GM10266 (cell line): ENCODE data around the gene ABLIM3.

Experiments used
- DNase-seq: peaks from one replicate; pipeline ENCODE4 v3.0.0; 2012; ENCODE audit errors: extremely low spot score
- TF ChIP-seq, protein P1 (sequence below): IDR thresholded peaks from 2 replicates; pipeline ENCODE4 v1.5.1; 2012; ENCODE audit warnings: mild to moderate bottlenecking, low read depth; ENCODE audit not compliant: control insufficient read depth, insufficient read depth; ENCODE audit errors: missing control alignments

Gene ABLIM3

DNA sequence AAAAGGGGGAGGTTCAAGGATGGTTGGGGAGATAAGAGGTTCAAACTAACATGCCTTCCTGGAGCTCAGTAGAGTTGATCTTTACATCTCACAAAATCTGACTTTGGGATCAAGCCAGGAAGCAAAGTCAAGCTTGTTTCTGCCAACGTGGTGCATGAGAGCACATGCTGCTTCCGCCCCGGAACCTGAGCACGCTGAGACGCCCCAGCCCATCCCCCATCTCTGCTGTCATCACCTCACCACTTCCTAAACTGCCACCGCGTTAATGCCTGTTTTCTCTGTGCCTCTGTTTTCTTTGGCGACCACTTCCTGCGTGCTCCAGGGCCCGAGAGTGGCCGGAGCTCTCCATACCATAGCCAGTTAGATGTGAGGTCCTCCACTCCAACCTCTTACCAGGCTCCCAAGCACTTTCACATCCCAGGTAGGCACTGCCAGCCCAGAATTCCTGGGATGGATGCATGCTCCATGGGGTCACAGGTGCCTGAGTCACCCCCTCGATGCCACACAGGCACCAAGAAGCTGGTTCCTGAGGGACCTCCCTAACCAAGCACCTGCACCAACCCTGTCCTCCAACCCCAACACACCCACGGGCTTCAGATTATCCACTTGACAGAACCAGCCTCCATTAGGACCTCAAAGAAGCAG is 99.2 kb downstream of the ABLIM3 start:
- TF ChIP-seq, protein P1, sequence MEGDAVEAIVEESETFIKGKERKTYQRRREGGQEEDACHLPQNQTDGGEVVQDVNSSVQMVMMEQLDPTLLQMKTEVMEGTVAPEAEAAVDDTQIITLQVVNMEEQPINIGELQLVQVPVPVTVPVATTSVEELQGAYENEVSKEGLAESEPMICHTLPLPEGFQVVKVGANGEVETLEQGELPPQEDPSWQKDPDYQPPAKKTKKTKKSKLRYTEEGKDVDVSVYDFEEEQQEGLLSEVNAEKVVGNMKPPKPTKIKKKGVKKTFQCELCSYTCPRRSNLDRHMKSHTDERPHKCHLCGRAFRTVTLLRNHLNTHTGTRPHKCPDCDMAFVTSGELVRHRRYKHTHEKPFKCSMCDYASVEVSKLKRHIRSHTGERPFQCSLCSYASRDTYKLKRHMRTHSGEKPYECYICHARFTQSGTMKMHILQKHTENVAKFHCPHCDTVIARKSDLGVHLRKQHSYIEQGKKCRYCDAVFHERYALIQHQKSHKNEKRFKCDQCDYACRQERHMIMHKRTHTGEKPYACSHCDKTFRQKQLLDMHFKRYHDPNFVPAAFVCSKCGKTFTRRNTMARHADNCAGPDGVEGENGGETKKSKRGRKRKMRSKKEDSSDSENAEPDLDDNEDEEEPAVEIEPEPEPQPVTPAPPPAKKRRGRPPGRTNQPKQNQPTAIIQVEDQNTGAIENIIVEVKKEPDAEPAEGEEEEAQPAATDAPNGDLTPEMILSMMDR = no peak
- DNase-seq = no peak

DNA sequence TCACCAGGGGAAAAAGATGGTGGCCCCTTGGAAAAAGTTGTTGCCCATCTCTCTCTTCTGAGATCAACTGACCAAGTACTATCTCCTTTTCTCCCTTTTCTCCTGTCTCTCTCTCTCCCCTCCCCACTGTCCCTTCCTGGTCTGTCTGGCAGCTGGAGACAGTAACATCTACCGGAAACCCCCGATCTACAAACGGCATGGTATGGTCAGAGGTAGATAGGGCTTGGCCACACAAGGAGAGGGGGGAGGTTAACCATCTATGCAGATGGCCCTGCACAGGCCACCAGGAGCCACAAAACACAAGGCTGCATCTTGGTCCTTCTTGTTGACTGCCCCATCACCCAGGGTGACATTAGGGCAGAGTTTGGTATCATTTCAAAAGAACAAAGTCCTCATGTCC is 101.0 kb downstream of the ABLIM3 start:
- DNase-seq = no peak
- TF ChIP-seq, protein P1 = no peak

DNA sequence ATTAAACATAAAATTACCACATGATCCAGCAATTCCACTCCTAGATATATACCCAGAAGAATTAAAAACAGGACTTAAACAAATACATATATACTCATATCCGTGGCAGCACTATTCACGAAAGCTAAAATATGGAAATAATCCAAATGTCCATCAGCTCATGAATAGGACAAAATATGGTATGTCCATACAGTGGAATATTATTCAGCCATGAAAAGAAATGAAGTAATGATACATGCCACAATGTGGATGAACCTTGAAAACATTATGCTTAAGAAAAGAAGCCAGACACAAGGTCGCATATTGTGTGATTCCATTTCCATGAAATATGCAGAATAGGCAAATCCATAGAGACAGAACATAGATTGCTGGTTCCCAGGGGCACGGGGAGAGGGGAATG is 105.6 kb downstream of the ABLIM3 start:
- no peak for DNase-seq
- TF ChIP-seq, protein P1 = no peak

DNA sequence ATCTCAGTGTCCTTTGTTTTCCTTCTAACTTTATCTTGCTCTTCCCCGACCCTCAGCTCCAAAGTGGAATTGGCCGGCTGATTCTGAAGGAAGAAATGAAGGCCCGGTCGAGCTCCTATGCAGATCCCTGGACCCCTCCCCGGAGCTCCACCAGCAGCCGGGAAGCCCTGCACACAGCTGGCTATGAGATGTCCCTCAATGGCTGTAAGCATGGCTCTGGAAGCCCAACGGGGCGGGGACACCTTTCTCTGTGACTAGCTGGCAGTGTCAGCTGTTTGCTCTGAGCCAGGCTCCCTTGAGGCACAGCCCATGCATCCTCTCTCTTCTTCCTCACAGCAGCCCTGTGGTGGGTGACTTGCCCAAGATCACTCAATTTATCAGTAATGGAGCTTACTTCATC is 106.4 kb downstream of the ABLIM3 start:
- TF ChIP-seq, protein P1 = no peak
- DNase-seq = no peak

DNA sequence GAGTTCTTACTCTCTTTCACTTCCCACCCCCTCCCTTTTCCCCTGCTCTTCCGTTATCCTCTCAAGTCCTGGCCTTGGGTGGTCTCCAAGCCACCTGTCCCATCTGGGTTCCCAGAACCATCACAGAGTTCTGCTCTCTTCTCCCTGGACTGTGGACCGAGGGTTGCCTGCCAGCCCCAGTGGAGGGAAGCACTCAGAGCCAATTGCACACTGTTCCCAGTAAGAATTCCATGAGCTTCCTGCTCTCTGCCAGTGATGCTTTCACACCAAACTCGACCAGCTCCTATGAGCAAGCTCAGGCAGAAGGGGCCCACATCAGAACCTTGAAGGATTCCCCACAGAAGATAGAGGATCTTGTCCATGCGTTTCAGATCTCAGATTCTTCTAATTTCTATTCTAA is 110.3 kb downstream of the ABLIM3 start:
- no peak for DNase-seq
- TF ChIP-seq, protein P1 = no peak

DNA sequence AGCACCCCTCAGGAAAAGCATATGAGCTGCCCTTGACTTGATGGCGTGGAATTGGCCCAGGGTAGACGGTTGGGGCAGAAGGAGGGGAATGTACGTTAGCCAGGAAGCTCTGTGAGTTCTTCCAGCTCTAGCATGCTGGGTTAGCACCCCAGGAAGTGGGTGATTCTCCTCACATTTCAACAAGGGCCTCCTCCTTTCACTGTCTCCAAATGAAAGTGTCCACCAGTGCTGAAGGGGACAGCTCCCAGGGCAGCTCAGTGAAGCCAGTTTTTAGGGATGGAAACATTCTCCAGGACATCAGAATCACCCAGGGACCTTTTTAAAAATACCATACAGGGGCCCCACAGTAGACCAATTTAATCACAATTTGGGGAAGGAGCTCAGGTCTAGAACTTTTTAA is 113.2 kb downstream of the ABLIM3 start:
- TF ChIP-seq, protein P1 = no peak
- DNase-seq = no peak

DNA sequence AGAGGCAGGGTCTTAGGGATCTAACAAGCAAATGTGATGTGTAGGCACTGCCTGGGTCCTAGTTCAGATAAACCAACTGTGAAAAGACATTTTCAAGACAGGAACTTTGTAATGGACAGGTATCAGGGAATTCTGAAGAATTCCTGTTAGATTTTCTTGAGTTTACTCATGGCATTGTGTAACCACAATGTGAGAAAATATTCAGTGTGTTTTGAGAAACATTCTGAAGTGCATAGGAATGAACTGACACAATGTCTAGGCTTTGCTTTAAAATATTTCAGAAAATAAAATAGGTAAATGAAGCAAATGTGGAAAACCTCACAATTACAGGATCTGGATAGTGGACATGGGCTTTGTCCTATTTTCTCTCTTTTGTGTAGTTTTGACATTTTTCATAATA is 115.2 kb downstream of the ABLIM3 start:
- no peak for DNase-seq
- TF ChIP-seq, protein P1 = no peak
